GM08714 (cell line): ENCODE data around the gene TBCK.

Experiments used
- H3K4me3 ChIP-seq: fragments of 200-500 bp; sonication (Bioruptor generic); 2 replicates; pipeline ENCODE4 v1.5.1; 2014; ENCODE audit warnings: mild to moderate bottlenecking, low read length, inconsistent platforms
- ZNF274 ChIP-seq: IDR thresholded peaks from 2 replicates; pipeline ENCODE4 v1.6.1; 2012; ENCODE audit warnings: mild to moderate bottlenecking, low read depth, low read length

Gene TBCK

DNA sequence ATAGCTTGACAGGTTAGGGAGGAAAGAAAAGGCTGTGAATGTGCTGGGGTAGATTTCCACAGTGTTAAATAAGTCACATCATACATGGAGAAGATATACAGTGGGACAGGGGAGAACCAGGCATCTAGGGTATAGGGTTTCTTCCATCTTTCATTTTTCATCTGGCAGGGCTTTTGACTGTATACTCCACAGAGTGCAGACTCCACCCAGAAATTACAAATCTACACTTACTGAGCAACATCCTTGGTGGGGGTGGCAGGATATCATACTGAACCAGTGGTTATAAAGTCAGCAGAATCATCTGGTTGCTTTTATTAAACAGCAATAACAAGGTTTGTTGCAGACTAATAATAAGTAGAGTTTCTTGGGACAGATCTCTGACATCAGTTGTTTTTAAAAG is 266.5 kb downstream of the TBCK start:
- no peak overlapping the region for H3K4me3 ChIP-seq
- no peak for TF ChIP-seq ZNF274

DNA sequence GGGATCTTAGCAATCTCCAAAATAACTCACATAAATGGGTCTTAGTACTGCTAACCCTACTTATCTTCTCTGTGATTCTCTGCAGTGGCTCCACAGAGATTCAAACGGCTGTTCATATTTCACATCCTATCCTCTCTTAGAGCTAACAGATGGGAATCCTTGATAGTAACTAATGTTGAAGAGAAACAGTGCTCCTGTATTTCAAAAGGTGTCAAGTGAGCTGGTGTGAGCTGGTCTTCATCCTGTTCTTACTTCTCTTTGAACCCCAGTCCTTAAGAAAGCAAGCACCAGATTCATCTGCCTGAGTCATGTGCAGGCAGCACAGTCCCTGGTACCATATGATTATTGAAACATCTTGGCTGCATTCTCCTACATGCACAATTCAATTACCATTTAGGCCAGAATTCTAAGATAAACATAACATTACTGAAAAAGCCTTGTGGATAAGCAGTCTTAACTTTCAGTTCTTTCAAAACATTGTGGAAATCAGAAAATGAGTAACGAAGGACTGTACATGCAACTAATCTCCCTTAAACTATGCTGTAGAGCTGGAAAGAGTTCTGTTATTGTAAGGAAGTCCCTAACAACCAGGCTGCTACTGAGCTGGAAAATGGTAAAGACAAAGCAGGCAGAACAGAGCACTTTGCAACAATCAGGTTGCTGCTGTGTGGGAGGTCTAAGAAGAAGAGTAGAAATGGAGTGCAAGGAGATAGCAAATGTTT is 267.6 kb downstream of the TBCK start:
- H3K4me3 ChIP-seq, result no peak overlapping the region
- TF ChIP-seq ZNF274, result no peak

GRCh38 chr4:106046083-106046482 is 269.9 kb downstream of the TBCK start:
- H3K4me3 ChIP-seq, result no peak overlapping the region
- TF ChIP-seq ZNF274, result no peak

GRCh38 chr4:106041294-106042002 is 274.6 kb downstream of the TBCK start:
- H3K4me3 ChIP-seq, result no peak overlapping the region
- no peak for TF ChIP-seq ZNF274

DNA sequence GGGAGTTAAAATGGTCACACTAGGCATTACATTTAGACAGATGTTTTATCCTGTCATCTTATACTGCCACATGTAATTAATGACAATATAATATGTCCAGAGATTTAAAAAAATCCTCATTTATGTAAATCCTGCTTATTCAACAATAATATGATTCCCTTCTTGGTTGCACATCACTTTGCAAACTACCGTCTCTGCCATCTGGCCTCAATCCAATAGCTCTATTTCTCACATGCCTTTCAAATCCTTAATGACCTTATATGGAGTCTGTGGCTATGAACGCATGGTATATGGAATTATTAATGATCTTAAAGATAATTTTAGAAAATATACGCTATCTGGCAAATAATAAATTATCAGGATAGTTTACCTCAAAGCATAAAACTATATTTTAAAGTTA is 276.2 kb downstream of the TBCK start:
- H3K4me3 ChIP-seq, result no peak overlapping the region
- TF ChIP-seq ZNF274, result no peak

- H3K4me3 ChIP-seq, result no peak overlapping the region
- no peak for TF ChIP-seq ZNF274
Measured at GRCh38 chr4:106038908-106039307, 277.1 kb downstream of the TBCK start.

DNA sequence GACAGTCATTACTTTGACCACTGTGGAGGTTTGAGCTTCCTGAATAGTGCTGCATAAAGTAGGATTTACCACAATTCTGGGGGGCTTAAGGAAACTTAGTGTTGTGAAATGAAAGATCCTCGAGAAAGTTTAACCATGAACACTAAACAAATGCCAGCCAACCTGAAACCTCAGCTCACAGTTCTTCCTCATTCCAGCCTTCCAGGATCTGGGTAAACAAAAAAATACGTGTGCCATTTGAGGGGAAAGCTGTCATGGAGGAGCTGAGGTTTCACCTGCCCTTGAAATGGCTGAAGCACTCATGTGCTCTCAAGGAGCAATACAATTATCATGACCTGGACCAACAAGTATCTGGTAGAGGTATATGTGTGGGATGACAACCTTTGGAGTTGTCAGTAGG is 278.0 kb downstream of the TBCK start:
- no peak for TF ChIP-seq ZNF274
- H3K4me3 ChIP-seq, result no peak overlapping the region

DNA sequence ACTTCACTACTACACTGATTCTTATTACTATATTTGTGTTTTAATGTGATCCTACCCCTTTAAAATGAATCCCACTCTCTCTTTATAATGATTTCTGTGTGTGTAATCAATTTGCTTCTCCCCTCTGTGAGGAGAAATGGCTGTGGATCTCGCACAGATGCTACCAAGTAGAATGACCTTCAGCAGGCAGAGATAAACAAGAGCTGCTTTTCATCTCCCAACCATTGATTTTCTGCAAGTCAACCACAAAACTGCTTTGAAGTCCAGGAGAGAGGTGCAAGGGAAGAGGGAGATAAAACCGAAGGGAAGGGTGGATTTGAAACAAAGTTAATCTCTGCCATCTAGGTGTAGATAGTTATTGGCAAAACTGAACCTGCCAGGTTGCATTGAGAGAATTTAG is 279.2 kb downstream of the TBCK start:
- no peak for TF ChIP-seq ZNF274
- no peak overlapping the region for H3K4me3 ChIP-seq

DNA sequence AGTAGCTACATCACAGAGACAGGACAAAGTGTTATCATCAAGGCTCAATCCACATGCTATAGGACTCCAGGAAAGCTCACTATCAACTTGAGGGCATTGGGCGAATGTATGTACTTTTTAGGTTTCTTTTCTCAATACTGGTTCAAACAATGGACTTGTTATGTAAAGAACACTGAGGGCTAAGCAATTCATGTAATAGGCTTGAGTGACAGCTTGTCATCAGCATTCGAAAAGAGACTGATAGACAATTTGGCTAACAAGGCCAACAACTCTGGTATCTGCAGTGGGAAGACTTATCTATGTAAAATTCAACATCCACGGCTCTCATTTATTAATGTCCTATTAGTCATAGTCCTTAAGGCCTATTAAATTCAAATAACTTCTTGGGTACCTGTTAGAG is 279.7 kb downstream of the TBCK start:
- no peak for TF ChIP-seq ZNF274
- no peak overlapping the region for H3K4me3 ChIP-seq

- TF ChIP-seq ZNF274, result no peak
- H3K4me3 ChIP-seq, result no peak overlapping the region
Measured at GRCh38 chr4:106035204-106035603, 280.8 kb downstream of the TBCK start.

DNA sequence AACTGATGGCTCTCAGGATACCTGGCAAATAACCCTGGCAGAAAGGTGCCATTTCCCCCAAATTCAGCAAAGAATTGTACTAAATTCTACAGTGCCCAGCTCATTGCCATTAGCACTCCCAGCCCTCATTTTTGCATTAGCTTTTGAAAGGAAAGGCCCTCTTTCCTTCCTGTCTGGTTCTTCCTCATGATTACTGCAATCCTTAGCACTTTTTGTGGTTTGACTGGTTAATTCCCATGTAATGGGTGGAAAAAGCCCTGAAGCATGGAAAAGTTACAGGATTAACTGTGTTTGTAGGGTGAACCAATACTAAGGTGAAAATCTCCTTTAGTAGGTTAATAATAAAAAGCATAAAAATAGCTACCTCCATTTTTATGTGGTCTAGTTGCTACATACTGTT is 281.3 kb downstream of the TBCK start:
- no peak for TF ChIP-seq ZNF274
- H3K4me3 ChIP-seq, result no peak overlapping the region

DNA sequence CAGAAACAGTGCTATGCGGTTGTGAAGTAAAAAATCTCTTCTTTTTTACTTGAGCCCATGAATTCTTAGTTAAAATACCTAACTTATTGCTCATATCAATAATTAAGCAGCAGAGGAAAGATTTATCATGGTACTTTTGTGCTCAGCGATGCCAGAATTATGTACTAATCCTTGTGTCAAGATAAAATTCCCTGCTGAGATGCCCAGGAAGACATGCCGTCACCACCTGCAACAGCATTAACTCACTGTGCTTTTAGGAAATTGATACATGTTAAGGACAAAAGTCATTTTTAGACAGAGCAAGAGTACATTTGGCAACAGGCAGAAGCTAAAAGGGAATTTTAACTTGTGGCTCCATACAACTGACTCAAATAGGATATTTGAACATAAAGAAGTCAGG is 281.8 kb downstream of the TBCK start:
- no peak for TF ChIP-seq ZNF274
- no peak overlapping the region for H3K4me3 ChIP-seq

DNA sequence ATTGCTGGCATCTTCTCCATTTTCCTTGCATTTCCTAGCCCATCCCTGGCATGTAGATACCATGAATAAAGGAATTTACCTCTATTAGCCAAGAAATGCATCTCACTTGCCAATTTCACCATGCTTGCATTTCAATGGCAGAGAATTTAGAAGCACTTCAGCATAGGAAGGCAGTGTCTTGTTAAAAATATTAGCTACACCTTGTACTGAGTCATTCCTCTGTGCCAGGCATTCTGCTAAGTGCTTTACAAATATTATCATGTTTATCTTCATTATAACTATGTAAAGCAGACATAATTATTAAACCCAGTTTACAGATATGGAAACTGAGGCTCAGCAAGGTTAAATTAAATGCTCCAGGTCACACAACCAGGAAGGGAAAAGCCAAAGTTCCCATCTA is 282.5 kb downstream of the TBCK start:
- no peak for TF ChIP-seq ZNF274
- no peak overlapping the region for H3K4me3 ChIP-seq

DNA sequence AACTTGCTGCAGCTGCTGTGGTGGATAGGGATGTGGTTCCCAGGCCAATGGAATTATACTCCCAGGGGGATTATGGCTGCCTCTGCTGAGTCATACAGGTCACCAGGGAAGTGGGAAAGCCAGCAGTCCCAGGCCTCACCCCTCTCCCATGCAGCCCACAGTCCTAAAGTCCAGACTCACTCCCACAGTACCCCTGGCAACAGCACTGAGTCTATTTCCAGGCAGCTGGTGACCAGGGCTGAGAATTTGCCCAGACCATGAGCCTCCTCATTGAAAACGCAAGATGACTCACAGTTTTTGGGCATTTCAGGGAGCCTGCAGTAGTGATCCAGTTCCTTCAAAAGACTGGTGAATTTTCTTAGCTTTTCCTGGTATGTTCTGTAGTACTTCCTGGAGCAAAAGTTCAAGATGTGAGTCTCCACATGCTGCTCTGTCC is 283.1 kb downstream of the TBCK start:
- no peak overlapping the region for H3K4me3 ChIP-seq
- no peak for TF ChIP-seq ZNF274

DNA sequence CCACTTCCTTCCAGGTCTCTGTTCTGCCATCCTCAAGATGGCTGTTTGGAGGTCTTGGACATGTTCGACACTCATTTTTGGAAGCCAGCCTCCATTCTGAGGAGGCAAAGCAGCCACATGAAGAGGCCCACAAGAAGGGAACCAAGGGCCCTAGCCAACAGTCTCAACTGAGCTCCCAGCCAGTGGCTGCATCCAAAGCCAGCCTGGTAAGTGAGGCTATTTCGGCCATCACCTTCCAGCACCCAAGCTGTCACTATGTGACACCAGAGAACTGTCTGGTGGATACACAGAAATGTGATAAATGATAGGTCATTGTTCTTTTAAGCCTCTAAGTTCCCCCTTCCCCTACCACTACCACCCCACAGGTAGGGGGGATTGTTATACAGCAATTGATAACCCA is 293.6 kb downstream of the TBCK start:
- TF ChIP-seq ZNF274, result no peak
- H3K4me3 ChIP-seq, result no peak overlapping the region
